H7 (cell line): ENCODE data around the gene TMEM131. TPM values are rescaled to one million over a fixed set of nuclear protein-coding genes. Genes with fewer than 3 reads are reported as not detected.
"Not testable (repeated sequence)": the region's sequence is repeated elsewhere in the genome, so short reads cannot be mapped to it uniquely, and the experiment has no call there.

Experiments
- DNase-seq: peaks from one replicate; pipeline ENCODE4 v3.0.0; 2012
- H3K27me3 ChIP-seq: 2 replicates; pipeline ENCODE4 v1.6.0; 2011; ENCODE audit warnings: mild to moderate bottlenecking, low read length; ENCODE audit not compliant: control insufficient read depth, insufficient read depth
- H3K36me3 ChIP-seq: replicated peaks from 2 replicates; pipeline ENCODE4 v1.5.1; 2011; ENCODE audit warnings: low read length; ENCODE audit not compliant: control insufficient read depth, insufficient read depth
- H3K4me3 ChIP-seq: 2 replicates; pipeline ENCODE4 v1.5.1; 2011; ENCODE audit warnings: low read depth, mild to moderate bottlenecking, control low read depth, low read length, moderate library complexity; ENCODE audit not compliant: insufficient read depth
- total RNA-seq: library from RNA; depleted of rRNA; stranded (reverse); fragments of >200 nt; shearing (Covaris generic); gene quantifications from 2 replicates; pipeline ENCODE4 v1.2.3, GENCODE V29; 2014

Gene TMEM131
- total RNA-seq, 1 experiment from 2014 or later: 7.4 TPM

GRCh38 chr2:97936199-97936598, 59.5 kb downstream of the TMEM131 start:
- no peaks in the 10 kb centered on the region for H3K36me3 ChIP-seq

DNA sequence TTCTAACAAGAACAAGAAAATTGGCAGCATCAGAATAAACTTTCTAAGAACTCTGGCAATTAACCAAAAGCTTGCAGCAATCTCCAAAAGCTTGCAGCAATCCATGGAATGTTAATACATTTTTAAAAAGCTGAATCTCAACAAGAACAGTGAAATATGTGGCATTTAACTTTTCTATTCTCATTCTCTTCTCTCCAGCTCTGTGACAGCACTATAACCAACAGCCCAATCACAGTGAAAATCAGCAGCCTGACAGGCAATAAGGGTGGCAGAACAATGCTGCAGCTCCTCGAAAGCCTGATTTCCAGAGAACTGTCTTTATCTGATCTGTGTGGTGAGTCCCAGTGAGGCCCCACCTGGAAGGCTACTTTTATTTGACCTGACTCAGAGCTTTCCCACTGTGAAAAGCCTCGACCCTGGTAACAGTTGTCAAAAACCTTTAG, 60.0 kb downstream of the TMEM131 start:
- Histone ChIP-seq H3K27me3 (no peaks in the 10 kb centered on the region), H3K4me3 (no peak overlapping the region), H3K36me3 (no peaks in the 10 kb centered on the region)
- DNase-seq: peak; percentile 22

More at GRCh38 chr2:97936199-97936598, 59.5 kb downstream of the TMEM131 start:
- DNase-seq: peak; percentile 60
- Histone ChIP-seq H3K4me3 (no peak overlapping the region), H3K27me3 (no peaks in the 10 kb centered on the region)

- Histone ChIP-seq H3K4me3 (no peak overlapping the region), H3K36me3 (no peaks in the 10 kb centered on the region), H3K27me3 (no peaks in the 10 kb centered on the region)
- DNase-seq: no peak
Observed at GRCh38 chr2:97932975-97933662, 62.6 kb downstream of the TMEM131 start.

- DNase-seq: no peak
- Histone ChIP-seq H3K27me3 (no peaks in the 10 kb centered on the region), H3K4me3 (no peak overlapping the region), H3K36me3 (no peaks in the 10 kb centered on the region)
Observed at GRCh38 chr2:97931858-97932225, 63.9 kb downstream of the TMEM131 start.

DNA sequence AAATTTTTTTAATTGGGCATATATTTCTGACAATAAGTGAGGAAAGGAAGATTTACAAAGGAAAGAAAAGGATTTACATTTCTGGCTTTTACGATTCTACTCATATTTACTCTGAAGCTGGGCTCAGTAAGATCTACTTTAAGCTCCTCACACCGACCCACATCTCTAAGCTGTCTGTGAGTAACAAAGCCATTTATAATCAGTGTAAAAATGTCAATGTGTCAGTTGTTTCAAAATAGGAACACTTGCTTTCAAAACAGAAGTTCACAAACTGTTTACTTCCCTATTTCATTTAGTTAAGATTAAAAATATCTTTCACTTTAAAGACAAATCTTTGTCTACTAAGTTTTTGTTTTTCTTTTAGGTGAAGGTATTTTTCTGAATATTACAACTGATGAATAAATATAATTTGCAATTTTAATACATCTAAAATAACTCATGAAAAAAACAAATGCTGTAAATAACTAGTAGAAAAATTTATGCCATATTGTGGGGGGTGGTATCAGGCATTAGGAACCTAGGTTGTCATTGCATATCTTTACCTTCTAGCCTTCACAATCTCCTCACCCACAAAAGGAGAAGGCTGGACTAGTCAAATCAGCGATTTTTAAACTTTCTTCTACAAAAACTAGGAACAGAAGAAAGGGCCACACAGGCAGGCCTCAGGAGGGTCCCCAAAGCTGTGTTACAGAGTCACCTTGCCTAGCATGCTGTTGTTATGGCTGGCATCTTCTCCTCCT, 64.5 kb downstream of the TMEM131 start:
- no peaks in the 10 kb centered on the region for H3K27me3 ChIP-seq
- H3K36me3 ChIP-seq: no peaks in the 10 kb centered on the region
- H3K4me3 ChIP-seq: no peak overlapping the region
- no peak for DNase-seq

- Histone ChIP-seq H3K36me3 (no peaks in the 10 kb centered on the region), H3K27me3 (no peaks in the 10 kb centered on the region), H3K4me3 (no peak overlapping the region)
- no peak for DNase-seq
Observed at GRCh38 chr2:97928591-97928990, 67.2 kb downstream of the TMEM131 start.

DNA sequence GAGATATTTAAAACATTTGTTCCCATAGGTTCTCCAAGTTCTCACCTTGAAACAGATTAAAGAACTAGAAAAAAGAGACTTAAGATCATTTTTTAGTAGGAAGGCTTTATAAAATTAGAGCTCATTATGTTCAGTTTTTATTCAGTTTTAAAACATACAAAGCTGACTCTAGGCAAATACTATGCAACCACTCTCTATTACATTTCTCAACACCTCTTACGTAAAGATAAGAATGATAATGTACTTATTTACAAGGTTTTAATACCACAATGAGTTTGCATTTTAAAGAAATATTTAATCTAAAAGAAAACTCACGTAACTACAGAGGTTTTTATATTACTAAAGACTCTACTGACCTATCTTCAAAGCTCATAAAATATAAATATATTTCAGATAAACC, 68.8 kb downstream of the TMEM131 start:
- Histone ChIP-seq H3K36me3 (no peaks in the 10 kb centered on the region), H3K4me3 (no peak overlapping the region), H3K27me3 (no peaks in the 10 kb centered on the region)
- no peak for DNase-seq

GRCh38 chr2:97924194-97924593, 71.6 kb downstream of the TMEM131 start:
- Histone ChIP-seq H3K36me3 (no peaks in the 10 kb centered on the region), H3K27me3 (no peaks in the 10 kb centered on the region), H3K4me3 (no peak overlapping the region)
- DNase-seq: no peak

DNA sequence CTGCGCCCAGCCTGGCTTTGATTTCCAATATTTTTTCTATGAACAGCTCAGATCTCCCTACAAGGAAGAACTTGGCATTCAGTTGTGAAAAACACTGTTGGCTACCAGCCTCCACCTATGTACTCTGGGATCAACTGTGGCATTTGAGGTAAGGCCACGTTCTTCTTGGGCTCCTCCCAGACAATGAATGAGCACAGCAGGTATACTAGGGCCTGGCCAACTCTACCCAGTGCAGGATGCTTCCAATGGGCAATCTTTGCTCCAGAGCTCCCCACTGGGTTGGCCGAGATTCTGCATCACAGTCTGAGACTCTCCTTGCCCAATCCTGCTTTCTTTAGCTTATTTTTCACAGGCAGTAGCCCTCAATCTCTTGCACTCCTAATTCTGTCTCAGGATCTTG, 75.9 kb downstream of the TMEM131 start:
- peak; percentile 4 for DNase-seq

GRCh38 chr2:97918818-97919217, 76.9 kb downstream of the TMEM131 start:
- Histone ChIP-seq H3K36me3 (no peaks in the 10 kb centered on the region), H3K27me3 (no peaks in the 10 kb centered on the region), H3K4me3 (no peak overlapping the region)
- no peak for DNase-seq

More for the DNA sequence above, 75.9 kb downstream of the TMEM131 start:
- H3K4me3 ChIP-seq: no peak overlapping the region
- H3K36me3 ChIP-seq: no peaks in the 10 kb centered on the region
- H3K27me3 ChIP-seq: no peaks in the 10 kb centered on the region

DNA sequence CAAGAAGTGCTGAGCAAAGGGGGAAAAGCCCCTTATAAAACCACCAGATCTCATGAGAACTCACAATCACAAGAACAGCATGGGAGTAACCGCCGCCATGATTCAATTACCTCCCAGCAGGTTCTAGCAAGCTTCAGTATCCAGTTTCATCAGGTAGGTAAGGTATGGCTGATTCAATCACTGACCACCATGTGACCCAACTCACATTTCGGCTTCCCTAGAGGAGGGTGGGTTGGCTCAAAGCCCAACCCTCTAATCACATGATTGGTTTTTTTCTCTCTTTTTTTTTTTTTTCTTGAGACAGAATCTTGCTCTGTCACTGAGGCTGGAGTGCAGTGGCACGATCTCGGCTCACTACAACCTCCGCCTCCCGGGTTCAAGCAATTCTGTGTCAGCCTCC, 78.1 kb downstream of the TMEM131 start:
- peak; percentile 9 for DNase-seq
- not testable (repeated sequence) for H3K4me3 ChIP-seq, H3K27me3 ChIP-seq, H3K36me3 ChIP-seq

DNA sequence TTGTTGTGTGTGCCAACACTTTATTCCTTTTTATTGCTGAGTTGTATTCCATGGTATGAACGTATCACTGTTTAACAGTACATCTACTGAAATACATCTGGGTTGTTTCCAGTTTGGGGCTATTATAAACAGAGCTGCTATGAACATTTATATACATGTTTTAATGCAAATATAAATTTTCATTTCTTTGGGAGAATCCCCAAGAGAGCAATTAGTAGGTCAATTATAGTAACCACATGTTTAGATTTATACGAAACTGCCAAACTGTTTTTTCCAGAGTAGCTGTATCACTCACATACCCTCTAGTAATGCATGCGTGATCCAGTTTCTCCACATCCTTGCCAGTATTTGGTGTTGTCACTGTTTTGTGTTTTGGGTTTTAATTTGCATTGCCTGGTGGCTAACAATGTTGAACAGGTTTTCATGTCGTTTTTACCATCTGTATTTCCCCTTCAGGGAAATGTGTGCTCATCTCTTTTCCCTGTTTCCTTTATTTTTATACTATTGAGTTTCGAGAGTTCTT, 81.0 kb downstream of the TMEM131 start:
- no peak for DNase-seq
- Histone ChIP-seq H3K27me3 (no peaks in the 10 kb centered on the region), H3K36me3 (no peaks in the 10 kb centered on the region), H3K4me3 (no peak overlapping the region)

DNA sequence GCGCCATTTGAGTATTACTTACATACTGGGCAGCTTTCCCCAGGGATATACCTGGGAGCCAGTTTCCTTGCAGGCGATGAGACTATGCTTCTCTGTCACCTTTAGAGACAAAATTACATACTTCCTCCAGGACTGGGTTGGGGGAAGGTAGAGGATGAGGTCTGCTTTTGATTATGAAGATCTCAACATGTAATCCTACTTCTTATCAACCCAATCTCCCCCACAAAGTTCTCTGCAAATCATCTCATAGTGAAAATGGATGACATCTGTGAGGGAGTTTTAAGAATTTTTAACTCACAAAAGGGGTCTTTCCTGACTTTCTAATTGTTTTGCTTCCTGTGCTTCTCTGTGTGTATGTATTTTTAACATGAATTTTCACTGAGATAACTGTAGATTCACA, 81.9 kb downstream of the TMEM131 start:
- Histone ChIP-seq H3K27me3 (no peaks in the 10 kb centered on the region), H3K4me3 (no peak overlapping the region), H3K36me3 (no peaks in the 10 kb centered on the region)
- DNase-seq: no peak

DNA sequence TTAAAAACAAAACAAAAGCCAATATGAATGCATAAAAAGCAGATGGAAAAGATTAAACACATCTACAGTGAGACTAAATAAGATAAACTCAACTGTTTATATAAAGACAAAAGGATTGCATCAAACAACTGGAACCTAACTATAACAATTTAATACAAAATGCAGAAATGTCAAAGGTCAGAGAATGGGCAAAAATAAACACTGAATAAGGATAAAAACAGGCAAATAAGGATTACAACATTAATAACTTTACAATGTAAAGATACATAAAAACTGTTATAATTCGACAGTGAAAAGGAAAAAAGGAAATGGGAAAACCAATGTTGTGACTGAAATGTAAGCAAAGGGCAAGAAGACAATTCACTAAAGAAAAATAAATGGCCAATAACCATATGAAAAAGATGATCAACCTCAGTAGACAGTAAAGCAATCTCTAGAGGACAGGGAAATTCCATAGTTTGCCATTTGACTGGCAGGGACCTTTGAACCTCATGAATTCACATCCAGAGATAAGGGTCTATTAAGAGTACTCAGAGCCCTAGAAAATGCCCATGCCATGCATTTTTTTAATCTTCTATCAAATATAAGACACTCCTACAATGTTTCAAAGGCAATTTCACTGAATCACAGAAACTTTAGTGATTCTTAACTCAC, 83.7 kb downstream of the TMEM131 start:
- Histone ChIP-seq H3K36me3 (no peaks in the 10 kb centered on the region), H3K4me3 (no peak overlapping the region), H3K27me3 (no peaks in the 10 kb centered on the region)
- DNase-seq: no peak
